ENCODE results near the gene HLF.

DNA sequence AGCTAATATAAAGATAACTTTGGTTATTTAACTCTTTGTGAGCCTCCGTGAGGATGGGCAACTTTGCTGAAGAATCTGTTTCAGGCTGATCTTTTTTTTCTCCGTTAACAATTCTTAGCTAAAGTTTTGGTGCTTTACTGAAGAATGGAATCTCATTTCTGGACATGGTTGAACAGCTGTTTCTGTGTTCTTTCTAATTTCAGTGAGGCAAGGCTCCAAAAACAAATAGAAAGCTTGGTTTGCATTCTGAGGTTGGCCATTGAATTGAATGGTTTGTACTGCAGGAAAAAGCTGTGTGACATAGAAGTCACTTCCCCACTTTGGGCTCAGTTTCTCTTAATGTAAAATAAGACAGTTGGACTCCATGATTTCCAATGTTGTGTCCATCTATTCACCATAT is 22.3 kb upstream of the HLF start:
- TF ChIP-seq CTCF (conservative IDR thresholded peaks at IDR 0.05; ENCODE audit: low read depth, low read length) (no peak), POLR2A (IDR thresholded peaks at IDR 0.05; ENCODE audit: low read depth, low read length) (no peak), MAFK (IDR thresholded peaks at IDR 0.05; ENCODE audit: low read depth, low read length) (no peak)

Data from IMR-90 (cell line).